ENCODE measurements around the gene LAPTM5. TPM values are rescaled to one million over a fixed set of nuclear protein-coding genes. Genes with fewer than 3 reads are reported as not detected.

LAPTM5 gene
- total RNA-seq, 1 donor from 2014 or later, result 19.5 TPM

DNA sequence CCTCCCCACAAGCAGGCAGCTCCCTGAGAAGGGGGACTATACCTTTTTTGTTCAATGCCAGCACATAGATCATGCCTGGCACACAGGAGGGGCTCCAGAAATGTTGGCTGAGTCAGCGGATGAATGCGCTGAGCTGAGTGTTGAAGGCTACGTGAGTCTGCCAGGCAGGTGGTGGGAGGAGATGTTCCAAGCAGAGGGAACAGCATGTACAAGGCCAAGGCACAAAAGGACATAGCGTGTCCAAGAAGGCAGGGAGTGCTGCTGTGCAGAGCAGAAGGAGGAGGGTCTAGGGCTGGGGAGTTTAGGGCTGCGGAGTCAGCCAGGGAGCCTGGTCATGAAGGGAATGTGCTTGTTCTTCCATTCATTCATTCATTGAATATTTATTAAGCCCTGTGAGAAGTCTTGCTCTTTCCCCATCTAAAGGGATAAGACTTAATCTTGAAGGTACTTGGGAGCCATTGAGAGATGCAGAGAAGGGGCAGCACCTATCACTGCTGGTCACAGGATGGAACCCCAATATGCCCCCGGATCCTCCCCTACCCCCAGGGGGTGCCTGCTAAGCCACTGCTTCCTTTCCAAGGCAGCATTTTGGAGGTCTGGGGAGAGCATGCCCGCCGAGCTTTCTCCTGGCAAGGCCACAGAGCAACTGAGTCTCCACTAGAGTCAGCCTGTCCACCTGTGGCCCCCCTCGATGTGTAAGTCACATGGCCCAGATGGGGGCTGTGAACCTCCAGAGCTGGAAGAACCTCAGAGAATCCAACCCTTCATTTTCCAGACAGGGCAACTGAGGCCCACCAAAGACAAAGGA is 31.2 kb upstream of the LAPTM5 start:
- peak; percentile 21 for ATAC-seq (ENCODE audit: poor library complexity)
- intact Hi-C loops (cut with DNase I), result no loop called here
- peak; percentile 19 for DNase-seq

GRCh38 chr1:30787856-30788495 is 30.4 kb upstream of the LAPTM5 start:
- intact Hi-C loops (cut with DNase I), result no loop called here
- peak; percentile 24 for DNase-seq
- ATAC-seq (ENCODE audit: poor library complexity), result no peak

DNA sequence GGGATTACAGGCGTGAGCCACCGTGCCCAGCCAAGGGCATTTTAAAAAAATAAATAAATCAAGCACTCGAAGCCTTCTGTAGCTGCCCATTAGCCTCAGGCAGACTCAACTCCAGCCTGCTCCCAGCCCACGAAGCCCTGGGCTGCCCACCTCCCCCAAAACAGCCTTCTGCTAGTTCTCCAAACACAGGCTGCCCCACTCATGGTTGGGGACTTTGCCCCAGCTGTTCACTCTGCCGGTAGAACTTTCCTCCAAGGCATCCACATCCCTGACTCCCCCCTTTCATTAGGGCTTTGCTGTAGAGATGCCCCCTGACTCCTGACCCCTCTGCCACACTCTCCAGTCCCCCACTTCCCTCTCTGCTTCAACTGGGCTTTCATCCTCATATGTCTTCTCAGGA is 29.7 kb upstream of the LAPTM5 start:
- peak; percentile 22 for DNase-seq
- intact Hi-C loops (cut with DNase I), result no loop called here

GRCh38 chr1:30786264-30786991 is 28.9 kb upstream of the LAPTM5 start:
- DNase-seq (peak; percentile 17), ATAC-seq (ENCODE audit: poor library complexity) (no peak)
- intact Hi-C loops (cut with DNase I), result no loop called here

More for the DNA sequence above, 29.7 kb upstream of the LAPTM5 start:
- no peak for ATAC-seq (ENCODE audit: poor library complexity)

DNA sequence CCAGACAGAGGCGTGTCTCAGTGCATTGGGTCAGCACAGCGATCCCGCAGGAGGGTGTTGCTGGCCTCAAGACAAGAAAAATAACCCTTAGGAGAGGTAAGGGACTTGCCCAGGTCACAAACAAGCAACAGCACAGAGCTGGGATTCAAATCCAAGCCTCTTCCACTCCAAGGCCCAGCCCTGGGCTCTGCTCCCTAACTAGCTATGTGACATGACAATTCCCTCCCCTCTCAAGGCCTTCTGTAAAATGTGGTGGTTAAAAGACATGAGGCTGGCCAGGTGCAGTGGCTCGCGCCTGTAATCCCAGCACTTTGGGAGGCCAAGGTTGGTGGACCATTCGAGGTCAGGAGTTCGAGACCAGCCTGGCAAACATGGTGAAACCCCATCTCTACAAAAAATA is 28.1 kb upstream of the LAPTM5 start:
- DNase-seq (peak; percentile 37), ATAC-seq (ENCODE audit: poor library complexity) (no peak)
- intact Hi-C loops (cut with DNase I), result no loop called here

GRCh38 chr1:30785181-30785580 is 27.6 kb upstream of the LAPTM5 start:
- DNase-seq (peak; percentile 29), ATAC-seq (ENCODE audit: poor library complexity) (no peak)
- intact Hi-C loops (cut with DNase I), result no loop called here

DNA sequence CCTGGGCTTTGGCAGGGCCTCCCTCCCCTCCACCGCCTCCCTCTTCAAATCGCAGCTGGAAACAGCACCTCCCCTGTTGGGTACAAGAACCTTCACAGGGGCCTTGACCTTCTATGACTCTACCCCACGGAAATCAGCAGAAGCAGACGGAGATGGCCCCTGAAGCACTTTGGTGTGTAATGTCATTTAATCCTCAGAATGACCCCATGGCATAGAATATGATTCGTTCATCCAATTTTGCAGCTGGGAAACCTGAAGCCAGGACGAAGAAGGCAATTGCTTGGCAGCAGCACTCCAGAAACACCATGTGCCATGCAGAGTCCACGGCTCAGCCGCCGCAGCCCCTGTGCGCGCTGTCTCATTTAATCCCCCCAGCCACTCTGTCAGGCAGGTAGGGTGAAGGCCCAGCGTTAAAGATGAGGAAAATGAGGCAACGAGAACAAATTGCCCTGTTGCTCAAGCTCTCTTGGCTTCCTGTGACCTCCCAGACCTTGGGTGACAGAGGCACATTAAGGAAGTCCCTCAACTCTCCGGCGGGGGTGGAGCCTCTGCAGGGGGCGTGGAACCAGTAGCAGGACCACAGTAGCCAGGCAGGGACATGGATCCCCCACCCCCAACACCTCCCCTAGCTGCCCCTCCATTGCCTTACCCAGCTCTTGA is 25.8 kb upstream of the LAPTM5 start:
- intact Hi-C loops (cut with DNase I), result loop anchor here (5.0 kb wide), 1 partner anchor 129 kb away; no protein-coding TSS in a partner anchor
- ATAC-seq (ENCODE audit: poor library complexity), result peak; percentile 31
- peak; percentile 80 for DNase-seq

- ATAC-seq (ENCODE audit: poor library complexity) (peak; percentile 87), DNase-seq (peak; percentile 76)
- intact Hi-C loops (cut with DNase I), result loop anchor here (5.0 kb wide), 1 partner anchor 130 kb away; no protein-coding TSS in a partner anchor
Observed at GRCh38 chr1:30782361-30783255, 25.0 kb upstream of the LAPTM5 start.

GRCh38 chr1:30781906-30782305 is 24.3 kb upstream of the LAPTM5 start:
- DNase-seq, result peak; percentile 30
- intact Hi-C loops (cut with DNase I), result loop anchor here (5.0 kb wide), 1 partner anchor 130 kb away; no protein-coding TSS in a partner anchor

GRCh38 chr1:30780409-30780808 is 22.8 kb upstream of the LAPTM5 start:
- DNase-seq (no peak), ATAC-seq (ENCODE audit: poor library complexity) (no peak)
- intact Hi-C loops (cut with DNase I), result loop anchor here (5.0 kb wide), 1 partner anchor 132 kb away; no protein-coding TSS in a partner anchor

More at GRCh38 chr1:30781906-30782305, 24.3 kb upstream of the LAPTM5 start:
- ATAC-seq (ENCODE audit: poor library complexity), result no peak

GRCh38 chr1:30779294-30780071 is 21.9 kb upstream of the LAPTM5 start:
- intact Hi-C loops (cut with DNase I), result loop anchor here (2.0 to 5.0 kb wide), 2 partner anchors 61 to 133 kb away; no protein-coding TSS in a partner anchor
- ATAC-seq (ENCODE audit: poor library complexity), result peak; percentile 70
- DNase-seq, result peak; percentile 91

DNA sequence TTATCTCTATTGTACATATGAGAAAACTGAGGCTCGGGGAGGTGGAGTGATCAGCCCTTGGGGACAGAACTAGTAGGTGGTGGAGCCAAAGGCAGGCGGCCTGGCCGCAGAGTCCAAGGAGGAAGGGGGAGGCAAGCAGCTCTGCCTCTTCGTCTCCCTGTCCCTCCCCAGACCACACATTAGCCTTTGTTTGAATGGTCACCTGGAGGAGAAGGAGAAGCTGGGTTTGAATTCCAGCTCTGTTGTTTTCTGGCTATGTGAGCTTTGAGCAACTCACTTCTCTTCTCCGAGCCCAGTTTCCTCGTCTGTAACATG is 21.4 kb upstream of the LAPTM5 start:
- ATAC-seq (ENCODE audit: poor library complexity), result no peak
- intact Hi-C loops (cut with DNase I), result loop anchor here (2.0 kb wide), 1 partner anchor 60 kb away; no protein-coding TSS in a partner anchor
- peak; percentile 28 for DNase-seq

- DNase-seq (peak; percentile 46), ATAC-seq (ENCODE audit: poor library complexity) (no peak)
- intact Hi-C loops (cut with DNase I), result loop anchor here (2.0 kb wide), 1 partner anchor 60 kb away; no protein-coding TSS in a partner anchor
Observed at GRCh38 chr1:30778154-30778978, 20.8 kb upstream of the LAPTM5 start.

DNA sequence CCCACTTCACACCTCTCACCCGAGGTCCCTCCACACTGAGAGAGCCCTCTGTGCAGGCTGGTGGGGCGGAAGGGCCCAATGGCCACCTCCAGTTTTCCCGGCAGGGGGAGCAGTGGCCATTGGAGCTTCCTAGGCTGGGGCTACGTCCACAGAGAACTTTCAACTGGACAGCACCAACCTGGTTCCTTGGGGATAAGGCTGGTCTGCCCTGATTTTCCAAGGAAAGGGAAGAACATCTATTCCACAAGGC is 20.3 kb upstream of the LAPTM5 start:
- intact Hi-C loops (cut with DNase I), result loop anchor here (2.0 kb wide), 1 partner anchor 59 kb away; no protein-coding TSS in a partner anchor
- DNase-seq, result no peak
- ATAC-seq (ENCODE audit: poor library complexity), result no peak

DNA sequence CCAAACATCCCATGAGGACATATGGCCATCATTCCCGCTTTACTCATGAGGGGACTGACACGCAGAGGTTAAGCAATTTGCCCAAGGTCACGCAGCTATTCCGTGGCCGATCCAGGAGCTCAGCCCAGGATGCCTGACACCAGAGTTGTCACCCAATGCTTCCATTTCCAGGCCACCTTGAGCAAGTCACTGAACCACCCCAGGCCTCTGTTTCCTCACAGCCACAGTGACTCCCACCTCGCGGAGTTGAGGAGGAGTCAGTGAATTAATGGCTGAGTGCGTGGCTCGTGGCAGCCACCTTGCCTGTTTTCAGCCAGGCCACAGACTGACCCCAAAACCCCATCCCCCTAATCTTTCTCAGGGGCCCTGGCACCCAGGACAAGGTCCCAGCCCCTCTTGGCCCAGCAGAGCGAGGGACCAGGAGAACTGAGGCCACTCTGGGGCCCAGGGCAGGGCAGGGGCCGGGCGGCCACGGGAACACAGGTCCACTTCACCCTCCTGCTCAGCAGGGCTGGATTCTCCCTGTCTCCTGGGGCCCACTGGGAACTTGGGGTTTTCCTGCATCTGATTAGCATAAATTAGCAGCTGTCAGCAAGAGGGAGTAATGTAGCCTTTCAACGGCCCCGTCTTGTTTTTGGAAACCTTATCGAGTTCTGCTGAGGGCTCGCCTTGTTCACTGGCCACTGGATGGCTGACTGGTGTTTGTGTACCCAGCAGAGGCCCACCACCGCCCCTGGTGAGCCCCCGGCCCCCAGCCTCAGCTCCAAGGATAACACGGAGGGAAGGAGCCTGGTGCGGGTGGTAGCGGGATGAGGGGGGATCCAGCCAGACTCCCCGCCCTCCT is 19.7 kb upstream of the LAPTM5 start:
- intact Hi-C loops (cut with DNase I), result no loop called here
- DNase-seq (peak; percentile 21), ATAC-seq (ENCODE audit: poor library complexity) (no peak)

Data from Right ventricle myocardium superior (tissue), 1 donor.